Activated T-cell treated with anti-CD3 and anti-CD28 coated beads, Interleukin-2, amount 50 U/mL, for 4 hours (primary cell): ENCODE data around the gene ACTRT3. TPM values are rescaled to one million over a fixed set of nuclear protein-coding genes. Genes with fewer than 3 reads are reported as not detected.

Experiments used
- ATAC-seq, 2 donors: fragments of 200-7000 bp; cut with Tn5 transposase; one replicate each; pipeline ENCODE4 v1.10.0; 2021
- DNase-seq: peaks from one replicate; pipeline ENCODE4 v3.0.0-alpha.2; 2020
- H3K27me3 Mint-ChIP-seq: one replicate; pipeline ENCODE4 v1.8.0; 2021; ENCODE audit warnings: low read depth, mixed read lengths
- H3K36me3 Mint-ChIP-seq: one replicate; pipeline ENCODE4 v1.8.0; 2022; ENCODE audit warnings: mixed read lengths; ENCODE audit not compliant: insufficient read depth
- H3K4me1 Mint-ChIP-seq: one replicate; pipeline ENCODE4 v1.8.0; 2021; ENCODE audit warnings: low read depth, mixed read lengths
- H3K4me3 Mint-ChIP-seq: one replicate; pipeline ENCODE4 v1.8.0; 2021; ENCODE audit warnings: mild to moderate bottlenecking, moderate library complexity, mixed read lengths
- H3K9me3 Mint-ChIP-seq: one replicate; pipeline ENCODE4 v1.8.0; 2021; ENCODE audit warnings: mixed read lengths
- total RNA-seq, 3 donors: library from RNA; stranded (reverse); gene quantifications; one replicate each; pipeline ENCODE4 v1.2.1, GENCODE V29; 2021

Gene ACTRT3
- total RNA-seq, result 1 to 10 TPM; 1.1 to 1.7 (median 1.3) TPM

- ATAC-seq, result peak; percentile 15 to 19
- H3K27me3 Mint-ChIP-seq, result no peaks in the 10 kb centered on the region
Observed at GRCh38 chr3:169769287-169770181, at the start of gene ACTRT3. Gene ACTRT3 (minus strand): TSS chr3:169769561. CDS start chr3:169769520, 41 bp downstream.

GRCh38 chr3:169818316-169818715 lies 49.0 kb upstream of the ACTRT3 start:
- Mint-ChIP-seq H3K4me1 (peaks cover 10% of the 10 kb centered on the region), H3K4me3 (no peak overlapping the region), H3K27me3 (peaks cover 34% of the 10 kb centered on the region), H3K9me3 (peaks cover 13% of the 10 kb centered on the region), H3K36me3 (no peaks in the 10 kb centered on the region)
- DNase-seq, result no peak
- no peak for ATAC-seq

More at GRCh38 chr3:169769287-169770181, at the start of gene ACTRT3:
- H3K4me1 Mint-ChIP-seq, result peaks cover 23% of the 10 kb centered on the region
- peak; percentile 54 for DNase-seq
- peaks cover 2% of the 10 kb centered on the region for H3K36me3 Mint-ChIP-seq
- peaks cover 6% of the 10 kb centered on the region for H3K9me3 Mint-ChIP-seq
- H3K4me3 Mint-ChIP-seq, result peak within 1 kb of the TSS; percentile 86

GRCh38 chr3:169815590-169816150 lies 46.3 kb upstream of the ACTRT3 start:
- Mint-ChIP-seq H3K4me1 (peaks cover 23% of the 10 kb centered on the region), H3K9me3 (peaks cover 13% of the 10 kb centered on the region), H3K4me3 (no peak overlapping the region), H3K36me3 (no peaks in the 10 kb centered on the region), H3K27me3 (peaks cover 24% of the 10 kb centered on the region)
- ATAC-seq (no peak), DNase-seq (no peak)

- Mint-ChIP-seq H3K9me3 (peaks cover 13% of the 10 kb centered on the region), H3K4me3 (peak overlapping the region; percentile 78), H3K27me3 (peaks cover 19% of the 10 kb centered on the region), H3K36me3 (no peaks in the 10 kb centered on the region), H3K4me1 (peaks cover 26% of the 10 kb centered on the region)
- DNase-seq, result peak; percentile 68
- peak; percentile 80 to 83 for ATAC-seq
Observed at GRCh38 chr3:169813757-169814517, 44.6 kb upstream of the ACTRT3 start.

- Mint-ChIP-seq H3K4me1 (peaks cover 26% of the 10 kb centered on the region), H3K4me3 (peak overlapping the region; percentile 78), H3K36me3 (no peaks in the 10 kb centered on the region), H3K27me3 (peaks cover 17% of the 10 kb centered on the region), H3K9me3 (peaks cover 13% of the 10 kb centered on the region)
- ATAC-seq, result no peak
- DNase-seq, result no peak
Observed at GRCh38 chr3:169813278-169813677, 43.9 kb upstream of the ACTRT3 start.

GRCh38 chr3:169812332-169813235 lies 43.2 kb upstream of the ACTRT3 start, which contains the start of the genes LRRC34 and LRRIQ4:
Gene LRRC34 (minus strand): TSS chr3:169812904. CDS start chr3:169812548, 356 bp downstream.
Gene LRRIQ4 (plus strand): TSS chr3:169812870. CDS start chr3:169821922, 9,052 bp downstream.
- peaks cover 26% of the 10 kb centered on the region for H3K4me1 Mint-ChIP-seq
- H3K9me3 Mint-ChIP-seq, result peaks cover 13% of the 10 kb centered on the region

GRCh38 chr3:169811631-169812331 lies 42.4 kb upstream of the ACTRT3 start:
- ATAC-seq (peak; percentile 12 to 38), DNase-seq (no peak)
- Mint-ChIP-seq H3K27me3 (peaks cover 9% of the 10 kb centered on the region), H3K4me3 (peak overlapping the region; percentile 78), H3K9me3 (peaks cover 13% of the 10 kb centered on the region), H3K36me3 (no peaks in the 10 kb centered on the region), H3K4me1 (peaks cover 26% of the 10 kb centered on the region)

More at GRCh38 chr3:169812332-169813235, 43.2 kb upstream of the ACTRT3 start, which contains the start of the genes LRRC34 and LRRIQ4:
- Mint-ChIP-seq H3K36me3 (no peaks in the 10 kb centered on the region), H3K4me3 (peak within 1 kb of the TSS; percentile 78), H3K27me3 (peaks cover 10% of the 10 kb centered on the region)
- DNase-seq, result peak; percentile 58
- peak; percentile 71 to 78 for ATAC-seq

- H3K36me3 Mint-ChIP-seq, result no peaks in the 10 kb centered on the region
- ATAC-seq (no peak), DNase-seq (no peak)
- no peaks in the 10 kb centered on the region for H3K9me3 Mint-ChIP-seq
- H3K27me3 Mint-ChIP-seq, result peaks cover 9% of the 10 kb centered on the region
- H3K4me3 Mint-ChIP-seq, result no peak overlapping the region
- H3K4me1 Mint-ChIP-seq, result peaks cover 25% of the 10 kb centered on the region
Observed at GRCh38 chr3:169809230-169809795, 40.0 kb upstream of the ACTRT3 start.

GRCh38 chr3:169804681-169805080 lies 35.3 kb upstream of the ACTRT3 start:
- no peak for DNase-seq
- peaks cover 3% of the 10 kb centered on the region for H3K4me1 Mint-ChIP-seq

GRCh38 chr3:169792359-169792758 lies 23.0 kb upstream of the ACTRT3 start:
- peaks cover 18% of the 10 kb centered on the region for H3K36me3 Mint-ChIP-seq
- no peaks in the 10 kb centered on the region for H3K4me1 Mint-ChIP-seq
- ATAC-seq, result no peak
- DNase-seq, result no peak
- H3K9me3 Mint-ChIP-seq, result no peaks in the 10 kb centered on the region
- no peaks in the 10 kb centered on the region for H3K27me3 Mint-ChIP-seq
- no peak overlapping the region for H3K4me3 Mint-ChIP-seq

More at GRCh38 chr3:169804681-169805080, 35.3 kb upstream of the ACTRT3 start:
- Mint-ChIP-seq H3K27me3 (no peaks in the 10 kb centered on the region), H3K4me3 (no peak overlapping the region), H3K36me3 (no peaks in the 10 kb centered on the region), H3K9me3 (no peaks in the 10 kb centered on the region)
- no peak for ATAC-seq

- H3K9me3 Mint-ChIP-seq, result no peaks in the 10 kb centered on the region
- no peaks in the 10 kb centered on the region for H3K4me1 Mint-ChIP-seq
- H3K36me3 Mint-ChIP-seq, result peaks cover 30% of the 10 kb centered on the region
- DNase-seq, result no peak
- ATAC-seq, result no peak
- no peak overlapping the region for H3K4me3 Mint-ChIP-seq
- no peaks in the 10 kb centered on the region for H3K27me3 Mint-ChIP-seq
Observed at GRCh38 chr3:169790687-169791429, 21.5 kb upstream of the ACTRT3 start.

GRCh38 chr3:169790219-169790618 lies 20.9 kb upstream of the ACTRT3 start:
- Mint-ChIP-seq H3K9me3 (no peaks in the 10 kb centered on the region), H3K27me3 (no peaks in the 10 kb centered on the region), H3K36me3 (peaks cover 32% of the 10 kb centered on the region), H3K4me1 (no peaks in the 10 kb centered on the region), H3K4me3 (no peak overlapping the region)
- no peak for ATAC-seq
- DNase-seq, result no peak
